GM12891 (cell line): ENCODE measurements around the gene KIF21B.

Experiments
- POLR2AphosphoS5 ChIP-seq: IDR thresholded peaks from 2 replicates; pipeline ENCODE4 v1.6.1; 2011; ENCODE audit warnings: low read depth, low read length, control low read depth
- TAF1 ChIP-seq: IDR thresholded peaks from 2 replicates; pipeline ENCODE4 v1.6.1; 2011; ENCODE audit warnings: low read depth, low read length, control low read depth

- no peak for TF ChIP-seq TAF1
- TF ChIP-seq POLR2AphosphoS5 = no peak
Measured at GRCh38 chr1:200990114-200990513, 33.4 kb downstream of the KIF21B start.
